Thyroid gland (tissue), 4 donors: ENCODE data around the gene ZNF416. TPM values are rescaled to one million over a fixed set of nuclear protein-coding genes. Genes with fewer than 3 reads are reported as not detected.

Experiments
- DNase-seq, 2 donors: peaks; one replicate each; pipeline ENCODE4 v3.0.0-alpha.2; 2019
- H3K27ac ChIP-seq, 3 donors: fragments of 200-600 bp; sonication (generic); 1 replicate in 2 of 3; 2 replicates in 1 of 3; pipeline ENCODE4 v1.5.1; 2016 to 2019; ENCODE audit warnings: mild to moderate bottlenecking in 1 of 3, moderate library complexity in 1 of 3
- H3K27me3 ChIP-seq: fragments of 200-600 bp; sonication (generic); one replicate; pipeline ENCODE4 v1.5.1; 2019
- H3K36me3 ChIP-seq, 2 donors: fragments of 200-600 bp; sonication (generic); one replicate each; pipeline ENCODE4 v1.5.1; 2016 to 2019
- H3K4me1 ChIP-seq, 2 donors: fragments of 200-600 bp; sonication (generic); one replicate each; pipeline ENCODE4 v1.5.1; 2017 to 2019
- H3K4me3 ChIP-seq, 3 donors: fragments of 200-600 bp; sonication (generic); replicated peaks in 1 of 3; 1 replicate in 2 of 3; 2 replicates in 1 of 3; pipeline ENCODE4 v1.5.1; 2016; ENCODE audit warnings: mild to moderate bottlenecking in 1 of 3
- H3K9me3 ChIP-seq: fragments of 200-600 bp; sonication (generic); one replicate; pipeline ENCODE4 v1.5.1; 2017
- POLR2A ChIP-seq, 2 donors: fragments of 450-650 bp; IDR thresholded peaks; one replicate each; pipeline ENCODE4 v1.6.1; 2017; ENCODE audit warnings: antibody characterized with exemption in 2 of 2, mild to moderate bottlenecking in 2 of 2, moderate library complexity in 1 of 2
- WGBS, 2 donors: methylation state at CpG; one replicate each; pipeline ENCODE4 v1.1.5; 2017; 5-methylcytosine and 5-hydroxymethylcytosine counted together
- intact Hi-C: fragments of 100-400 bp; cut with DNase I; formaldehyde crosslinking; loops from one replicate; pipeline ENCODE4 v1.15.1; 2023
- total RNA-seq, 4 donors: library from RNA; depleted of rRNA; stranded (reverse); fragments of >200 nt; gene quantifications; one replicate each; pipeline ENCODE4 v1.2.3, GENCODE V29; 2016
- TF ChIP-seq, protein P1 (sequence below), 6 experiments: fragments of 200-600 bp in 3 of 6; fragments of 450-650 bp in 3 of 6; sonication (generic) in 3 of 6; IDR thresholded peaks; one replicate each; pipeline ENCODE4 v1.5.1; 2016 to 2019; ENCODE audit warnings: antibody characterized with exemption in 6 of 6, mild to moderate bottlenecking in 2 of 6, inconsistent platforms in 1 of 6, moderate library complexity in 1 of 6

The ZNF416 gene
- total RNA-seq, 4 donors from 2014 or later, result 5.2 to 10.9 (median 7.2) TPM

DNA sequence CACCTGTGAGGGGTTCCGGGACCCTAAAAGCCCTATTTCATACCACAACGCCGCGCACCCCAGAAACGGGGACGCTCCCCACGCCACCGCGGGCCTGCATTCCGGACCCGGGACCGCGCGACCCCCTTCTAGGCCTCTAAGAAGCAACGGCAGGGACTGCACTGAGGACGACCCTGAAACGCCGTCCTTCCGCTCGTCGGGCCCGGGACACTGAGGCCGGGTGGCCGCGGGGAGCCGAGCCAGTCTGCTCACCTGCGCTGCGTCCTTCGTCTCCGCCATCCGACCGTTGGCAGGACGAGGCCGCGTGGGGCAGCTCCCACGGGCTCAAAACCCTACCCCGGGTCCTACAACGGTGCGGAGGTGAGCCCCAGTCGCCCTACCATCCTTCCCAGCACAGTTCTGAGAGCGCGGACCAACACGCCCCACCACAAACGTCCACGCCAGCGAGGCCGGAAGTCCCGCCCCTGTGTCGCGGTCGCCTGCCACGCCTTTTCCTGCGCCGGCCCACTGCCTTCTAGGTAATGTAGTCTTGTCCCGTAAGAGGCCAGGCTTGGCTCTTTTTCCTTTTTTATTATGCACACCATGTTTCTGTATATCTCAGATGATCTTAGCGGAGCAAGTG is 19.2 kb downstream of the ZNF416 start, which contains the start of gene ZNF550:
ZNF550 (minus strand) TSS at position 460 of the 622 bp plus-strand sequence; CDS start at position 279, 181 bp downstream.
- Histone ChIP-seq H3K9me3 (no peaks in the 10 kb centered on the region), H3K4me3 (peak within 1 kb of the TSS; percentile 19 to 87 (median 81)), H3K27me3 (no peaks in the 10 kb centered on the region), H3K27ac (peak within 1 kb of the TSS in 1 of 3 donors; percentile 19), H3K36me3 (peaks cover 17% of the 10 kb centered on the region in 2 donors), H3K4me1 (peaks cover 9 to 11% of the 10 kb centered on the region in 2 donors)
- intact Hi-C loops, result no loop called here
- peak; percentile 92 for DNase-seq
- WGBS, 2 donors, result 0% methylated on average over 29 to 47 of the region's 56 CpGs
- TF ChIP-seq POLR2A (IDR thresholded peaks at IDR 0.05), result peak in 1 of 2 donors; percentile 70
- TF ChIP-seq, protein P1, sequence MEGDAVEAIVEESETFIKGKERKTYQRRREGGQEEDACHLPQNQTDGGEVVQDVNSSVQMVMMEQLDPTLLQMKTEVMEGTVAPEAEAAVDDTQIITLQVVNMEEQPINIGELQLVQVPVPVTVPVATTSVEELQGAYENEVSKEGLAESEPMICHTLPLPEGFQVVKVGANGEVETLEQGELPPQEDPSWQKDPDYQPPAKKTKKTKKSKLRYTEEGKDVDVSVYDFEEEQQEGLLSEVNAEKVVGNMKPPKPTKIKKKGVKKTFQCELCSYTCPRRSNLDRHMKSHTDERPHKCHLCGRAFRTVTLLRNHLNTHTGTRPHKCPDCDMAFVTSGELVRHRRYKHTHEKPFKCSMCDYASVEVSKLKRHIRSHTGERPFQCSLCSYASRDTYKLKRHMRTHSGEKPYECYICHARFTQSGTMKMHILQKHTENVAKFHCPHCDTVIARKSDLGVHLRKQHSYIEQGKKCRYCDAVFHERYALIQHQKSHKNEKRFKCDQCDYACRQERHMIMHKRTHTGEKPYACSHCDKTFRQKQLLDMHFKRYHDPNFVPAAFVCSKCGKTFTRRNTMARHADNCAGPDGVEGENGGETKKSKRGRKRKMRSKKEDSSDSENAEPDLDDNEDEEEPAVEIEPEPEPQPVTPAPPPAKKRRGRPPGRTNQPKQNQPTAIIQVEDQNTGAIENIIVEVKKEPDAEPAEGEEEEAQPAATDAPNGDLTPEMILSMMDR (IDR thresholded peaks at IDR 0.05), result no peak

DNA sequence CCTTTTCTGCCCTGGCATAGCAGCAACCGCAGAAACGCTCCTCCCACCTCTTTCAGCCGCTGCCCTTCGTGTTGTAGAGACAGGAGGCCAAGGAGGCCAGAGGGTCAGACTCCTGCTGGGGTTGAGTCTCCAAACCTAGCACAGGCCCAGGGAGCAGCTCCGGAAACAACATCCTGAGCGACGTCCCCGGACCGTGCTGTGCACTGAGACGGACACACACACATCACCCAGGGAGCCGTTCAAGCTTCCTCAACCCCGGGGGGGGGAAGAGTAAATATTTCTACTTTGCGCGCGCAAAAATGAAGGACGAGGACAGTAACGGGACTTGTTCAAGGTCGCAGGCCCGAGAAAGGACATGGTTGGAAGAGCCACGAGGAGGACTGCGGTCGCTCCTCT is 19.7 kb downstream of the ZNF416 start:
- no peaks in the 10 kb centered on the region for H3K9me3 ChIP-seq
- H3K27ac ChIP-seq, result peak overlapping the region in 1 of 3 donors; percentile 19
- intact Hi-C loops, result no loop called here
- peaks cover 9 to 11% of the 10 kb centered on the region in 2 donors for H3K4me1 ChIP-seq
- no peaks in the 10 kb centered on the region for H3K27me3 ChIP-seq
- TF ChIP-seq POLR2A (IDR thresholded peaks at IDR 0.05), result no peak
- TF ChIP-seq, protein P1 (IDR thresholded peaks at IDR 0.05), result no peak
- DNase-seq, result peak; percentile 22 to 34
- H3K36me3 ChIP-seq, result peaks cover 22% of the 10 kb centered on the region in 2 donors
- 1 to 2% methylated on average over 20 to 22 of the region's 22 CpGs for WGBS, 2 donors
- H3K4me3 ChIP-seq, result peak overlapping the region; percentile 19 to 87 (median 81)

DNA sequence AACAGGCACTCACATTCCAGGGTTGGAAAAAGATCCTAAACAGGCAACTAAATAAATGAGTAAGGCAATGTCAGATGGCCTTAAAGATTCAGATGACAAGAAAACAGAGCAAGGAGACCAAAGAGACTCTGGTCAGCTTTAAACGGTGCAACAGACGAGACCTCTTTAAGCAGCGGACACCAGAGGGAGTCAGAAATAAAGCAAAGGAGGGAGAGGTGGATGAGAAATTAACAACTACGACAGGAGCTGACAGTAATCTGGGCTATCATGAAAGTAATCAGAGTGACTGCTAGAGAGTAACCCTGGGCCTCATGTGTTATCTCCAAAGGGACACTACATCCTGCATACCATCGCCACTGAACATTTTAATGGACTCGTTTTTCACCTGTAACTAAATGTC is 20.2 kb downstream of the ZNF416 start:
- Histone ChIP-seq H3K4me3 (peak overlapping the region in 2 of 3 donors; percentile 19 to 81), H3K27ac (no peak overlapping the region), H3K9me3 (no peaks in the 10 kb centered on the region), H3K36me3 (peaks cover 26 to 27% of the 10 kb centered on the region in 2 donors), H3K27me3 (no peaks in the 10 kb centered on the region), H3K4me1 (peaks cover 9 to 11% of the 10 kb centered on the region in 2 donors)
- TF ChIP-seq, protein P1 (IDR thresholded peaks at IDR 0.05), result no peak
- no peak for TF ChIP-seq POLR2A (IDR thresholded peaks at IDR 0.05)
- intact Hi-C loops, result no loop called here
- DNase-seq, result no peak
- WGBS, 2 donors, result 26 to 27% methylated on average over 6 of the region's 6 CpGs

DNA sequence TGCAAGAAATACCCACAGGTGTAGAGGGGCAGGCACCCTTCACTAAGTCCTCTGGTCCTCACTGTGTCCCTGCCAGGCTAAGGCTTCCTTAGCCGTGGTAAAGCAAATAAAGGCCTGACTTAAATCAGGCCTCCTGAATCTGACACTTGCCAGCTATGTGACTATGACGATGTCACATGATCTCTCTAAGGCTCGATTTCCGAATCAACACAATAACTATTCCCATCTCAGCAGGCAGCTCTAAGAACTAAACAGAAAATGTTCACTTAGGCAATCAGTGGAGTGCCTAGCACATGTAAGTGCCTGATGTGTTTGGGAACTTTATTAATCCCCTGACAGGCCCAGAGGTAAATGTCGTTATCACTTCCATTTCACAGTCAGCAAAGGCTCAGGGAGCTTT is 21.1 kb downstream of the ZNF416 start:
- no peak for TF ChIP-seq POLR2A (IDR thresholded peaks at IDR 0.05)
- TF ChIP-seq, protein P1 (IDR thresholded peaks at IDR 0.05), result no peak
- no peaks in the 10 kb centered on the region for H3K27me3 ChIP-seq
- H3K27ac ChIP-seq, result no peak overlapping the region
- no peak overlapping the region for H3K4me3 ChIP-seq
- no peak for DNase-seq
- no peaks in the 10 kb centered on the region for H3K9me3 ChIP-seq
- 67 to 82% methylated on average over 5 of the region's 5 CpGs for WGBS, 2 donors
- H3K36me3 ChIP-seq, result peaks cover 28 to 30% of the 10 kb centered on the region in 2 donors
- peaks cover 9 to 11% of the 10 kb centered on the region in 2 donors for H3K4me1 ChIP-seq
- intact Hi-C loops, result no loop called here

DNA sequence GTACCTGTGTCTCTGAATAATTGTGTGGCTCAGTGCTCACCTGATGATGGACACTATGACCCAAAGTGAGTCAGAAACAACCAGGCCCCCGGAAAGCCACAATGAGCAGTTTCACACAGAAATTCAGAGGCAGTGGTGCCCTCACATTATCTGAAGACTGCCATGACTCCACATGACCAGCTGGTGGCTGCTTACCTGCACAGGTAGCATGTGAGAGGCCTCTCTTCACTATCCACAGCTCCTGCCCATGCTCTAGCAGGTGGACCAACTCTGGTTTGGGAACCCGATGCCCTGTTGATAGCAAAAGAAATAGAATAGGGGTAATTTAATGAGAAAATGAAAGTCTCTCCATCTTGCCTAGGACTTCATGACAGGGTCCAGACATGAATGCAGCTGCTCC is 26.3 kb downstream of the ZNF416 start:
- intact Hi-C loops, result no loop called here
- Histone ChIP-seq H3K36me3 (peaks cover 75 to 76% of the 10 kb centered on the region in 2 donors), H3K9me3 (no peaks in the 10 kb centered on the region), H3K27me3 (no peaks in the 10 kb centered on the region), H3K27ac (no peak overlapping the region), H3K4me1 (no peaks in the 10 kb centered on the region), H3K4me3 (no peak overlapping the region)
- TF ChIP-seq, protein P1 (IDR thresholded peaks at IDR 0.05), result no peak
- TF ChIP-seq POLR2A (IDR thresholded peaks at IDR 0.05), result no peak
- no peak for DNase-seq
- WGBS, 2 donors, result 97% methylated on average over 2 of the region's 2 CpGs
